A549 treated with GW870086 at 1 μM for 4 hours (cell line): ENCODE data around the gene CBLN2. TPM values are rescaled to one million over a fixed set of nuclear protein-coding genes. Genes with fewer than 3 reads are reported as not detected.

Experiments used
- total RNA-seq: library from RNA; stranded (reverse); fragments of 200-300 nt; extraction: Qiagen RNA extraction; gene quantifications from 5 replicates; pipeline ENCODE4 v1.2.3, GENCODE V29; 2022; ENCODE audit warnings: low read depth

Gene CBLN2
- 0.06 to 0.13 TPM (median 0.07 TPM) in 4 of 5 replicates, not detected in the other for total RNA-seq

GRCh38 chr18:72544092-72544886, at the start of gene CBLN2:
Gene CBLN2 (minus strand): TSS chr18:72544342. CDS start chr18:72542160, 2,182 bp downstream.

